Right lobe of liver (tissue), 6 donors: ENCODE results near the gene TGOLN2. TPM values are rescaled to one million over a fixed set of nuclear protein-coding genes. Genes with fewer than 3 reads are reported as not detected.
"Not testable (repeated sequence)": the region's sequence is repeated elsewhere in the genome, so short reads cannot be mapped to it uniquely, and the experiment has no call there.

Experiments used
- ATAC-seq, 4 donors: fragments of 200-7000 bp; cut with Tn5 transposase; one replicate each; pipeline ENCODE4 v1.9.1; 2020; ENCODE audit warnings: mild to moderate bottlenecking in 4 of 4, moderate library complexity in 4 of 4
- DNase-seq, 3 donors: peaks; one replicate each; pipeline ENCODE4 v3.0.0-alpha.2; 2020
- H3K27ac ChIP-seq, 3 donors: fragments of 200-600 bp; one replicate each; pipeline ENCODE4 v1.8.0; 2022
- H3K27me3 ChIP-seq, 2 donors: fragments of 200-600 bp; one replicate each; pipeline ENCODE4 v1.8.0; 2022
- H3K36me3 ChIP-seq, 4 donors: fragments of 200-600 bp; sonication (generic) in 1 of 4; one replicate each; pipeline versions ENCODE4 v1.5.1 to v1.8.0; 2017 to 2022; ENCODE audit warnings: control low read depth in 1 of 4
- H3K4me1 ChIP-seq, 4 donors: fragments of 200-600 bp; sonication (generic) in 1 of 4; one replicate each; pipeline versions ENCODE4 v1.5.1 to v1.8.0; 2017 to 2022; ENCODE audit warnings: control low read depth in 1 of 4
- H3K4me3 ChIP-seq, 3 donors: fragments of 200-600 bp; one replicate each; pipeline ENCODE4 v1.8.0; 2022
- H3K9me3 ChIP-seq, 4 donors: fragments of 200-600 bp; sonication (generic) in 1 of 4; one replicate each; pipeline versions ENCODE4 v1.5.1 to v1.8.0; 2017 to 2022; ENCODE audit warnings: control low read depth in 1 of 4
- CTCF ChIP-seq, 4 donors: fragments of 200-600 bp in 3 of 4; fragments of 450-650 bp in 1 of 4; IDR thresholded peaks; one replicate each; pipeline versions ENCODE4 v1.5.1 to v1.8.0; 2016 to 2022; ENCODE audit warnings: antibody characterized with exemption in 4 of 4, mild to moderate bottlenecking in 2 of 4
- POLR2A ChIP-seq: fragments of 450-650 bp; IDR thresholded peaks from one replicate; pipeline ENCODE4 v1.6.1; 2017; ENCODE audit warnings: antibody characterized with exemption, mild to moderate bottlenecking
- WGBS: methylation state at CpG from one replicate; pipeline ENCODE4 v1.1.6; 2018; ENCODE audit warnings: low coverage, low lambda C conversion rate; ENCODE audit not compliant: insufficient coverage; ENCODE audit errors: missing lambda C conversion rate; 5-methylcytosine and 5-hydroxymethylcytosine counted together
- intact Hi-C, 2 donors: fragments of 100-400 bp; cut with DNase I; formaldehyde crosslinking; loops; one replicate each; pipeline versions ENCODE4 v1.11.2 to v1.14.1; 2022
- total RNA-seq, 6 experiments: library from RNA; depleted of rRNA in 2 of 6; stranded (reverse); fragments of >200 nt in 2 of 6; fragmentation: NEBNext Ultra II Directional in 3 of 6; extraction: Animal tissue kit (Norgen Biotek cat#: 25700) in 3 of 6; gene quantifications; one replicate each; pipeline versions ENCODE4 v1.1.0 to v1.2.4, GENCODE V29; 2016 to 2023
- donor health status: DM: no; HTN: yes; CAD: no.
- donor health status: DM: no; HTN: no; CAD: no.
- donor health status: DM: no; HTN: no; CAD: no.
- donor health status: DM: no; HTN: yes; CAD: no.
- donor health status: DM: no; HTN: yes; CAD: no.

Gene TGOLN2
- total RNA-seq, 6 experiments from 2014 or later: 85.7 to 153 (median 121) TPM

GRCh38 chr2:85353876-85354285 is 26.1 kb upstream of the TGOLN2 start:
- no peaks in the 10 kb centered on the region for H3K27me3 ChIP-seq
- H3K27ac ChIP-seq: peak overlapping the region; percentile 81 to 89 (median 82)
- peak overlapping the region; percentile 73 to 91 (median 87) for H3K4me3 ChIP-seq
- no peaks in the 10 kb centered on the region for H3K9me3 ChIP-seq
- no peak for TF ChIP-seq POLR2A
- no peak for TF ChIP-seq CTCF (IDR thresholded peaks at IDR 0.05)
- ATAC-seq (peak; percentile 66 to 71 (median 70)), DNase-seq (peak; percentile 54 to 69 (median 67))
- H3K36me3 ChIP-seq: peaks cover 0 to 38% (median 15%) of the 10 kb centered on the region in 4 donors
- peaks cover 0 to 16% (median 3%) of the 10 kb centered on the region in 4 donors for H3K4me1 ChIP-seq
- intact Hi-C loops: no loop called here
- WGBS: 6% methylated on average over 10 of the region's 16 CpGs

GRCh38 chr2:85347599-85347998 is 19.8 kb upstream of the TGOLN2 start:
- Histone ChIP-seq H3K4me3 (no peak overlapping the region), H3K36me3 (peaks cover 0 to 69% (median 26%) of the 10 kb centered on the region in 4 donors), H3K27ac (no peak overlapping the region), H3K4me1 (peaks cover 0 to 2% (median 0%) of the 10 kb centered on the region in 4 donors), H3K9me3 (no peaks in the 10 kb centered on the region), H3K27me3 (no peaks in the 10 kb centered on the region)
- WGBS: 88% methylated on average over 3 of the region's 3 CpGs
- ATAC-seq (no peak), DNase-seq (no peak)
- intact Hi-C loops: no loop called here
- TF ChIP-seq CTCF (IDR thresholded peaks at IDR 0.05): no peak
- TF ChIP-seq POLR2A: no peak

GRCh38 chr2:85344356-85344954 is 16.7 kb upstream of the TGOLN2 start:
- TF ChIP-seq CTCF (IDR thresholded peaks at IDR 0.05) (no peak), POLR2A (no peak)
- Histone ChIP-seq H3K27ac (no peak overlapping the region), H3K4me3 (no peak overlapping the region), H3K4me1 (peaks cover 0 to 12% (median 0%) of the 10 kb centered on the region in 4 donors), H3K9me3 (no peaks in the 10 kb centered on the region), H3K27me3 (no peaks in the 10 kb centered on the region), H3K36me3 (peaks cover 0 to 48% (median 14%) of the 10 kb centered on the region in 4 donors)
- ATAC-seq (no peak), DNase-seq (no peak)
- intact Hi-C loops: no loop called here
- WGBS: 83% methylated on average over 2 of the region's 14 CpGs

- ATAC-seq, H3K9me3 ChIP-seq, H3K27me3 ChIP-seq, DNase-seq, H3K4me3 ChIP-seq, H3K27ac ChIP-seq, intact Hi-C loops: not testable (repeated sequence)
- peaks cover 0 to 40% (median 10%) of the 10 kb centered on the region in 4 donors for H3K36me3 ChIP-seq
- H3K4me1 ChIP-seq: peaks cover 0 to 12% (median 0%) of the 10 kb centered on the region in 4 donors
- 92% methylated on average over 2 of the region's 10 CpGs for WGBS
These were observed 15.6 kb upstream of the TGOLN2 start for GRCh38 chr2:85343207-85343895.

- DNase-seq (no peak), ATAC-seq (no peak)
- Histone ChIP-seq H3K4me3 (no peak overlapping the region), H3K4me1 (peaks cover 0 to 12% (median 0%) of the 10 kb centered on the region in 4 donors), H3K9me3 (no peaks in the 10 kb centered on the region), H3K27ac (no peak overlapping the region), H3K36me3 (peaks cover 0 to 28% (median 10%) of the 10 kb centered on the region in 4 donors), H3K27me3 (no peaks in the 10 kb centered on the region)
- no peak for TF ChIP-seq POLR2A
- TF ChIP-seq CTCF (IDR thresholded peaks at IDR 0.05): no peak
- intact Hi-C loops: no loop called here
- 83% methylated on average over 3 of the region's 3 CpGs for WGBS
These were observed 14.4 kb upstream of the TGOLN2 start for GRCh38 chr2:85342156-85342555.
